SK-N-SH (cell line): ENCODE measurements around the gene SCAMP5. TPM values are rescaled to one million over a fixed set of nuclear protein-coding genes. Genes with fewer than 3 reads are reported as not detected.

Experiments
- CTCF ChIA-PET: fragments of 300-600, 350-600 bp; formaldehyde crosslinking; extraction: SDS; loops from one replicate; lab custom pipeline; 2021; lab: Yijun Ruan, JAX
- POLR2A ChIA-PET: fragments of 350-600 bp; sonication (Branson Sonifier 250); formaldehyde crosslinking; extraction: SDS; loops from one replicate; lab custom pipeline; 2020; ENCODE audit warnings: antibody characterized with exemption, inconsistent platforms; lab: Yijun Ruan, JAX
- DNase-seq: peaks from one replicate; pipeline ENCODE4 v3.0.0; 2012
- H2AFZ ChIP-seq: fragments of 200-600 bp; sonication (generic); 2 replicates; pipeline ENCODE4 v1.8.1; 2016; ENCODE audit warnings: antibody characterized with exemption, mild to moderate bottlenecking, low read depth
- H3F3A ChIP-seq: fragments of 200-600 bp; sonication (generic); replicated peaks from 2 replicates; pipeline ENCODE3; 2016; ENCODE audit warnings: antibody characterized with exemption, mild to moderate bottlenecking; ENCODE audit not compliant: insufficient read depth
- H3K27ac ChIP-seq, 2 experiments: fragments of 200-500 bp in 1 of 2; fragments of 200-600 bp in 1 of 2; sonication (Bioruptor generic) in 1 of 2; sonication (generic), shearing (Covaris generic) in 1 of 2; 2 replicates each; pipeline versions ENCODE4 v1.5.1 to v1.6.1; 2014 to 2016; ENCODE audit warnings: low read depth in 2 of 2, inconsistent platforms in 1 of 2, low read length in 1 of 2, mild to moderate bottlenecking in 1 of 2, mixed read lengths in 1 of 2
- H3K27me3 ChIP-seq: fragments of 200-600 bp; sonication (generic), shearing (Covaris generic); 2 replicates; pipeline ENCODE4 v1.6.1; 2016; ENCODE audit warnings: mixed run types; ENCODE audit not compliant: insufficient read depth
- H3K36me3 ChIP-seq, 2 experiments: fragments of 200-500 bp in 1 of 2; fragments of 200-600 bp in 1 of 2; sonication (Bioruptor generic) in 1 of 2; sonication (generic) in 1 of 2; replicated peaks in 1 of 2; 2 replicates each; pipeline versions ENCODE3 to v1.5.1; 2014 to 2016; ENCODE audit warnings: low read length in 1 of 2, mild to moderate bottlenecking in 1 of 2; ENCODE audit not compliant: insufficient read depth in 2 of 2, control insufficient read depth in 1 of 2
- H3K4me1 ChIP-seq, 2 experiments: fragments of 200-500 bp in 1 of 2; fragments of 200-600 bp in 1 of 2; sonication (Bioruptor generic) in 1 of 2; sonication (generic), shearing (Covaris generic) in 1 of 2; 2 replicates each; pipeline versions ENCODE4 v1.5.1 to v1.6.1; 2014 to 2016; ENCODE audit warnings: low read depth in 1 of 2, low read length in 1 of 2, mixed run types in 1 of 2; ENCODE audit not compliant: insufficient read depth in 2 of 2, control insufficient read depth in 1 of 2
- H3K4me2 ChIP-seq: fragments of 200-600 bp; sonication (generic), shearing (Covaris generic); 2 replicates; pipeline ENCODE4 v1.6.1; 2017; ENCODE audit warnings: mixed run types
- H3K4me3 ChIP-seq, 2 experiments: fragments of 200-500 bp in 1 of 2; fragments of 200-600 bp in 1 of 2; sonication (Bioruptor generic) in 1 of 2; sonication (generic), shearing (Covaris generic) in 1 of 2; 2 replicates each; pipeline versions ENCODE4 v1.5.1 to v1.8.1; 2014 to 2016; ENCODE audit warnings: low read depth in 2 of 2, inconsistent platforms in 1 of 2, low read length in 1 of 2, mild to moderate bottlenecking in 1 of 2, mixed read lengths in 1 of 2, moderate library complexity in 1 of 2
- H3K79me2 ChIP-seq: fragments of 200-600 bp; sonication (generic); 2 replicates; pipeline ENCODE4 v1.8.1; 2017; ENCODE audit warnings: mild to moderate bottlenecking; ENCODE audit not compliant: insufficient read depth
- H3K9ac ChIP-seq: fragments of 200-600 bp; sonication (generic); 2 replicates; pipeline ENCODE4 v1.6.1; 2017; ENCODE audit warnings: mixed run types
- H3K9me2 ChIP-seq: fragments of 200-600 bp; sonication (generic); 2 replicates; pipeline ENCODE4 v1.6.1; 2017; ENCODE audit warnings: mixed run types
- H3K9me3 ChIP-seq: fragments of 200-600 bp; sonication (generic); 2 replicates; pipeline ENCODE4 v1.6.1; 2017; ENCODE audit warnings: mixed run types, mild to moderate bottlenecking, moderate library complexity
- H4K20me1 ChIP-seq: fragments of 200-600 bp; sonication (generic); 2 replicates; pipeline ENCODE4 v1.6.1; 2017; ENCODE audit warnings: mild to moderate bottlenecking, mixed run types; ENCODE audit not compliant: insufficient read depth
- EP300 ChIP-seq, 2 experiments: IDR thresholded peaks; 2 replicates each; pipeline versions ENCODE4 v1.4.0 to v1.6.1; 2012; ENCODE audit warnings: borderline replicate concordance in 1 of 2, low read depth in 1 of 2, low read length in 1 of 2
- EZH2phosphoT487 ChIP-seq: fragments of 200-600 bp; sonication (generic); IDR thresholded peaks from 2 replicates; pipeline ENCODE4 v1.6.1; 2017; ENCODE audit warnings: low read depth, mixed run types, mild to moderate bottlenecking, antibody characterized with exemption, moderate library complexity, borderline replicate concordance
- FOXJ3 ChIP-seq: sonication (generic); formaldehyde crosslinking; IDR thresholded peaks from 2 replicates; pipeline ENCODE4 v1.5.1; 2020; ENCODE audit warnings: mild to moderate bottlenecking, missing genetic modification reagents
- GABPA ChIP-seq: IDR thresholded peaks from 2 replicates; pipeline ENCODE4 v1.4.0; 2012; ENCODE audit warnings: low read depth, mild to moderate bottlenecking
- GATA2 ChIP-seq: sonication (generic); formaldehyde crosslinking; IDR thresholded peaks from 2 replicates; pipeline ENCODE4 v1.5.0; 2020; ENCODE audit warnings: mild to moderate bottlenecking, missing genetic modification reagents
- MAX ChIP-seq: IDR thresholded peaks from 2 replicates; pipeline ENCODE4 v1.4.0; 2012; ENCODE audit warnings: low read depth
- MXI1 ChIP-seq: IDR thresholded peaks from 2 replicates; pipeline ENCODE4 v1.6.1; 2012; ENCODE audit warnings: mild to moderate bottlenecking, low read depth, low read length, improper control_type of control experiment
- NFIC ChIP-seq: IDR thresholded peaks from 2 replicates; pipeline ENCODE4 v1.4.0; 2012; ENCODE audit warnings: borderline replicate concordance
- NRF1 ChIP-seq: IDR thresholded peaks from 2 replicates; pipeline ENCODE4 v1.6.1; 2012; ENCODE audit warnings: low read depth, mild to moderate bottlenecking, low read length
- RCOR1 ChIP-seq: fragments of 150-350 bp; IDR thresholded peaks from 2 replicates; pipeline ENCODE4 v1.6.1; 2017; ENCODE audit warnings: antibody characterized with exemption, low read length
- RXRA ChIP-seq: IDR thresholded peaks from 2 replicates; pipeline ENCODE4 v1.4.0; 2012; ENCODE audit warnings: low read depth, mild to moderate bottlenecking, borderline replicate concordance
- SMC3 ChIP-seq: IDR thresholded peaks from 2 replicates; pipeline ENCODE4 v1.6.1; 2012; ENCODE audit warnings: low read depth, low read length, improper control_type of control experiment
- TAF1 ChIP-seq: IDR thresholded peaks from 2 replicates; pipeline ENCODE4 v1.6.1; 2012; ENCODE audit warnings: low read depth, mild to moderate bottlenecking, low read length, moderate library complexity, borderline replicate concordance
- TCF12 ChIP-seq: IDR thresholded peaks from 2 replicates; pipeline ENCODE4 v1.4.0; 2012
- USF1 ChIP-seq: IDR thresholded peaks from 2 replicates; pipeline ENCODE4 v1.4.0; 2012; ENCODE audit warnings: low read depth, borderline replicate concordance
- WGBS: methylation state at CpG from one replicate; pipeline ENCODE4 v1.1.6; 2017; ENCODE audit warnings: low lambda C conversion rate; 5-methylcytosine and 5-hydroxymethylcytosine counted together
- polyA plus RNA-seq, 3 experiments: library from polyadenylated mRNA; depleted of rRNA; stranded (reverse); fragments of >200 nt; gene quantifications; 2 replicates each; pipeline ENCODE4 v1.2.3, GENCODE V29; 2012
- TF ChIP-seq, protein P1 (sequence below): fragments of 200-600 bp; sonication (generic); IDR thresholded peaks from 2 replicates; pipeline ENCODE4 v1.6.1; 2017; ENCODE audit warnings: antibody characterized with exemption, mild to moderate bottlenecking, moderate library complexity
- TF ChIP-seq, protein P2 (sequence below): IDR thresholded peaks from 2 replicates; pipeline ENCODE4; 2012
- TF ChIP-seq, protein P3 (sequence below): fragments of 150-350 bp; IDR thresholded peaks from 2 replicates; pipeline ENCODE4 v1.6.1; 2017; ENCODE audit warnings: antibody characterized with exemption, low read length, low read depth, borderline replicate concordance

SCAMP5 gene
- polyA plus RNA-seq, 1 of the 3 experiments (the other 2 are of a cell fraction), result 27.9 TPM

GRCh38 chr15:74976159-74976558 is 19.2 kb upstream of the SCAMP5 start:
- no peak overlapping the region for H3K9ac ChIP-seq
- no peaks in the 10 kb centered on the region for H3K9me3 ChIP-seq
- WGBS, result 64% methylated on average over 1 of the region's 1 CpG
- no peak for DNase-seq
- peaks cover 5% of the 10 kb centered on the region for H3F3A ChIP-seq
- H3K4me3 ChIP-seq, result no peak overlapping the region
- no peaks in the 10 kb centered on the region for H4K20me1 ChIP-seq
- no peaks in the 10 kb centered on the region for H3K79me2 ChIP-seq
- peaks cover 0 to 4% of the 10 kb centered on the region in 2 experiments; a peak in 1 of 4 replicates for H3K4me1 ChIP-seq
- H2AFZ ChIP-seq, result no peak overlapping the region
- H3K27me3 ChIP-seq, result no peaks in the 10 kb centered on the region
- no peaks in the 10 kb centered on the region for H3K36me3 ChIP-seq
- ChIA-PET POLR2A (no interaction called here), CTCF (interaction anchor here (0.6 to 1.5 kb wide), 5 partner anchors 12 to 84 kb away, joined by 3 to 5 read pairs (median 3); no protein-coding TSS in a partner anchor)
- H3K4me2 ChIP-seq, result no peak overlapping the region
- TF ChIP-seq MAX (no peak), FOXJ3 (CRISPR knock-in tag) (no peak), GABPA (no peak), NFIC (no peak), RXRA (no peak)
- TF ChIP-seq, protein P1, sequence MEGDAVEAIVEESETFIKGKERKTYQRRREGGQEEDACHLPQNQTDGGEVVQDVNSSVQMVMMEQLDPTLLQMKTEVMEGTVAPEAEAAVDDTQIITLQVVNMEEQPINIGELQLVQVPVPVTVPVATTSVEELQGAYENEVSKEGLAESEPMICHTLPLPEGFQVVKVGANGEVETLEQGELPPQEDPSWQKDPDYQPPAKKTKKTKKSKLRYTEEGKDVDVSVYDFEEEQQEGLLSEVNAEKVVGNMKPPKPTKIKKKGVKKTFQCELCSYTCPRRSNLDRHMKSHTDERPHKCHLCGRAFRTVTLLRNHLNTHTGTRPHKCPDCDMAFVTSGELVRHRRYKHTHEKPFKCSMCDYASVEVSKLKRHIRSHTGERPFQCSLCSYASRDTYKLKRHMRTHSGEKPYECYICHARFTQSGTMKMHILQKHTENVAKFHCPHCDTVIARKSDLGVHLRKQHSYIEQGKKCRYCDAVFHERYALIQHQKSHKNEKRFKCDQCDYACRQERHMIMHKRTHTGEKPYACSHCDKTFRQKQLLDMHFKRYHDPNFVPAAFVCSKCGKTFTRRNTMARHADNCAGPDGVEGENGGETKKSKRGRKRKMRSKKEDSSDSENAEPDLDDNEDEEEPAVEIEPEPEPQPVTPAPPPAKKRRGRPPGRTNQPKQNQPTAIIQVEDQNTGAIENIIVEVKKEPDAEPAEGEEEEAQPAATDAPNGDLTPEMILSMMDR, result 0 out of 2 replicates have a peak, but pooled peaks have one; percentile 13
- no peak overlapping the region for H3K27ac ChIP-seq
- no peaks in the 10 kb centered on the region for H3K9me2 ChIP-seq

GRCh38 chr15:74977599-74977998 is 17.8 kb upstream of the SCAMP5 start:
- Histone ChIP-seq H3K36me3 (no peaks in the 10 kb centered on the region), H2AFZ (no peak overlapping the region), H3K4me2 (no peak overlapping the region), H3K9me3 (no peaks in the 10 kb centered on the region), H4K20me1 (no peaks in the 10 kb centered on the region), H3K4me1 (peaks cover 0 to 4% of the 10 kb centered on the region in 2 experiments; a peak in 1 of 4 replicates), H3K9me2 (no peaks in the 10 kb centered on the region), H3K9ac (no peak overlapping the region), H3K27ac (no peak overlapping the region), H3K79me2 (no peaks in the 10 kb centered on the region), H3K4me3 (no peak overlapping the region), H3K27me3 (no peaks in the 10 kb centered on the region), H3F3A (peaks cover 5% of the 10 kb centered on the region)
- no peak for DNase-seq
- POLR2A ChIA-PET, result interaction anchor here (2.2 kb wide), 1 partner anchor 21 kb away, joined by 8 read pairs; the partner anchor contains the start of gene RPP25
- TF ChIP-seq RCOR1 (no peak), TAF1 (no peak), MXI1 (no peak), EP300 (IDR thresholded peaks at IDR 0.05; ENCODE audit: borderline replicate concordance in 1 of 2, low read depth in 1 of 2, low read length in 1 of 2) (no peak), GATA2 (CRISPR knock-in tag) (no peak), USF1 (no peak), SMC3 (no peak), NRF1 (no peak), TCF12 (no peak), MAX (no peak), EZH2phosphoT487 (no peak)
- TF ChIP-seq, protein P2, sequence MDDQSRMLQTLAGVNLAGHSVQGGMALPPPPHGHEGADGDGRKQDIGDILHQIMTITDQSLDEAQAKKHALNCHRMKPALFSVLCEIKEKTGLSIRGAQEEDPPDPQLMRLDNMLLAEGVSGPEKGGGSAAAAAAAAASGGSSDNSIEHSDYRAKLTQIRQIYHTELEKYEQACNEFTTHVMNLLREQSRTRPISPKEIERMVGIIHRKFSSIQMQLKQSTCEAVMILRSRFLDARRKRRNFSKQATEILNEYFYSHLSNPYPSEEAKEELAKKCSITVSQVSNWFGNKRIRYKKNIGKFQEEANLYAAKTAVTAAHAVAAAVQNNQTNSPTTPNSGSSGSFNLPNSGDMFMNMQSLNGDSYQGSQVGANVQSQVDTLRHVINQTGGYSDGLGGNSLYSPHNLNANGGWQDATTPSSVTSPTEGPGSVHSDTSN, result no peak
- TF ChIP-seq, protein P3, sequence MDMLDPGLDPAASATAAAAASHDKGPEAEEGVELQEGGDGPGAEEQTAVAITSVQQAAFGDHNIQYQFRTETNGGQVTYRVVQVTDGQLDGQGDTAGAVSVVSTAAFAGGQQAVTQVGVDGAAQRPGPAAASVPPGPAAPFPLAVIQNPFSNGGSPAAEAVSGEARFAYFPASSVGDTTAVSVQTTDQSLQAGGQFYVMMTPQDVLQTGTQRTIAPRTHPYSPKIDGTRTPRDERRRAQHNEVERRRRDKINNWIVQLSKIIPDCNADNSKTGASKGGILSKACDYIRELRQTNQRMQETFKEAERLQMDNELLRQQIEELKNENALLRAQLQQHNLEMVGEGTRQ, result no peak
- CTCF ChIA-PET, result interaction anchor here (0.7 to 1.3 kb wide), 3 partner anchors 10 to 27 kb away, joined by 3 to 9 read pairs (median 3); no protein-coding TSS in a partner anchor
- WGBS, result 54% methylated on average over 4 of the region's 4 CpGs
